ENCODE measurements around the gene PCSK1.

DNA sequence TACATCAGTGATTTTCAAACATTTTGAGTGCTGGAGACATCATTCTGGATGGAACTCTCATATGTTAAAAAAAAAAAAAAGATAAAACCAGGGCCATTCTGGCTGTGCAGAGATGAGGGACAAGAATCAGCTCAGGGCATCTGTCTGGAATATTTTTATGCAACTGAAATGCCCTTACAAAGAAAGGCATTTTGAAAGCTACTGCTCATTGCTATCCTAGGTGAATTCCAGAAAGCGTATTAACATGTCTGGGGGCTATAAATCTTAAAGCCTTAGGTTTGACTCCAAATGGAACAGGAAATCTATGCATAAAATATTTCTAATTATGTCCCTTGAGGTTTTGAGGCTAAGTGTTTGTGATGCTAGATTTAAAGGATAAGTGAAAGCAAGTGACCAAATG is 14.9 kb upstream of the PCSK1 start:
- TF ChIP-seq CTCF (conservative IDR thresholded peaks at IDR 0.05), result no peak
- no peak for TF ChIP-seq EZH2 (IDR thresholded peaks at IDR 0.05; ENCODE audit: low read depth)

All from PC-9 (cell line).